AG04449 (cell line): ENCODE measurements around the gene ANKS1B.

Source experiments
- CTCF ChIA-PET: fragments of 350-600 bp; formaldehyde crosslinking; extraction: SDS; loops from one replicate; lab custom pipeline; 2021; ENCODE audit warnings: antibody characterized with exemption; lab: Yijun Ruan, JAX
- POLR2A ChIA-PET: fragments of 400-600, 350-600 bp; formaldehyde crosslinking; extraction: SDS; loops from one replicate; lab custom pipeline; 2020; ENCODE audit warnings: antibody characterized with exemption, inconsistent platforms; lab: Yijun Ruan, JAX
- DNase-seq: peaks from one replicate; pipeline ENCODE4 v3.0.0-alpha.2; 2010; ENCODE audit warnings: low read depth, low spot score
- H3K4me3 ChIP-seq: 2 replicates; pipeline ENCODE4 v1.5.1; 2011; ENCODE audit warnings: low read depth, mild to moderate bottlenecking, control low read depth, low read length
- TF ChIP-seq, protein P1 (sequence below): IDR thresholded peaks from one replicate; pipeline ENCODE4 v1.5.1; 2011; ENCODE audit warnings: mild to moderate bottlenecking, moderate library complexity, low read length, control low read depth, inconsistent platforms; ENCODE audit not compliant: insufficient read depth; ENCODE audit errors: missing control alignments

ANKS1B gene

DNA sequence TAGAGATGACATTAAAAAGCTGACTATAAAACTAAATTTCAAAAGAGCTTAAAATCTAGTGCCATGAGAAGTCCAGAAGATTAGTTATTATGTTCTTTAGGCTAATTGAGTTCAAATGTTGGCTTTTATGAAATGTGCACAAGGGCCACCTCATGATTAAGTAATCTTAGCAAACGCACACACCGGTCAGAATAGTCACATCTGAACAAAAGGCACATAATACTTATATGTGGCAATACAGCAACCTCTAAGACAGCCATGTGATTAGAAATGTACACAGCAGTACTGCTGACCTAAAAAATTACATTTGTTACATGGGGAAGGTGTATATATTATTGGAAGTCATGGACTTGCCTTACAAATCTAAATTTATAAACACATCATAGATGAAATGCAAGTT is 681.9 kb downstream of the ANKS1B start:
- CTCF ChIA-PET, result no interaction called here
- POLR2A ChIA-PET, result no interaction called here
- TF ChIP-seq, protein P1, sequence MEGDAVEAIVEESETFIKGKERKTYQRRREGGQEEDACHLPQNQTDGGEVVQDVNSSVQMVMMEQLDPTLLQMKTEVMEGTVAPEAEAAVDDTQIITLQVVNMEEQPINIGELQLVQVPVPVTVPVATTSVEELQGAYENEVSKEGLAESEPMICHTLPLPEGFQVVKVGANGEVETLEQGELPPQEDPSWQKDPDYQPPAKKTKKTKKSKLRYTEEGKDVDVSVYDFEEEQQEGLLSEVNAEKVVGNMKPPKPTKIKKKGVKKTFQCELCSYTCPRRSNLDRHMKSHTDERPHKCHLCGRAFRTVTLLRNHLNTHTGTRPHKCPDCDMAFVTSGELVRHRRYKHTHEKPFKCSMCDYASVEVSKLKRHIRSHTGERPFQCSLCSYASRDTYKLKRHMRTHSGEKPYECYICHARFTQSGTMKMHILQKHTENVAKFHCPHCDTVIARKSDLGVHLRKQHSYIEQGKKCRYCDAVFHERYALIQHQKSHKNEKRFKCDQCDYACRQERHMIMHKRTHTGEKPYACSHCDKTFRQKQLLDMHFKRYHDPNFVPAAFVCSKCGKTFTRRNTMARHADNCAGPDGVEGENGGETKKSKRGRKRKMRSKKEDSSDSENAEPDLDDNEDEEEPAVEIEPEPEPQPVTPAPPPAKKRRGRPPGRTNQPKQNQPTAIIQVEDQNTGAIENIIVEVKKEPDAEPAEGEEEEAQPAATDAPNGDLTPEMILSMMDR, result no peak
- DNase-seq, result no peak
- no peak overlapping the region for H3K4me3 ChIP-seq

DNA sequence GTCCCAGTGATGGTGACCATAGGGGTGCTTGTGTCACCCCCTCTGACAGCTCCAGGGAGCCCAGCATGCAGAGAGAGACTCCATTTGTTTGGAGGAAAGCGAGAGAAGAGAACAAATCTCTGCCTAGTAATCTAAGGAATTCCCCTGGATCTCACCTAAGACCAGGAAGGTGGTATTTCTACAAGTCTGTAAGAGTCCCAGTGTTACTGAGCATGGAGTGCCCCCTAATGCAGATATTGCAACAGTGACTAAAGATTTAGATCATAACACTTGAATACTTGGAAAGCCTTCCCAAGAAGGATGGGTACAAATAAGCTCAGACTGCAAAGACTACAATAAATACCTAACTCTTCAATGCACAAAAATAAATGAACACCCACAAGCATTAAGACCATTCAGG is 697.6 kb downstream of the ANKS1B start:
- ChIA-PET CTCF (no interaction called here), POLR2A (no interaction called here)
- H3K4me3 ChIP-seq, result no peak overlapping the region
- TF ChIP-seq, protein P1, result no peak
- no peak for DNase-seq

DNA sequence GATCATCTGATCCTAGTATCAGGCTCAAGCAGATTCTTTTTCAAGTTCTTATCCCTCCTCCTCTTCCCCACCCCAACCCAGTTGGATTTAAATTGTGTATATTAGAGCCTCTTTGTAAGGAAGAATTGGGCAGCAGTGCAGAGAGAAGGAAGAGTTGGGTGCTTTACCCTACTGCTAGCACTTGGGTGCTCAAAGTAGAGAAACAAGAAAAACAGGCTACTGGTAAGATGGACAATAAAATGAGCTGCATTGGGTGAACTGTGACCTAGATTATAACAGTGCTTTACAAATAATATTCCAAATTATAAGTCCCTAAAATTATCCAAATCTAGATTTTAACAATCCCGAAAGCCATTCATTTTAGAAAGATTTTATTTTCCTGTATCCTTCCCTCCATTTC is 700.6 kb downstream of the ANKS1B start:
- CTCF ChIA-PET, result no interaction called here
- TF ChIP-seq, protein P1, result no peak

DNA sequence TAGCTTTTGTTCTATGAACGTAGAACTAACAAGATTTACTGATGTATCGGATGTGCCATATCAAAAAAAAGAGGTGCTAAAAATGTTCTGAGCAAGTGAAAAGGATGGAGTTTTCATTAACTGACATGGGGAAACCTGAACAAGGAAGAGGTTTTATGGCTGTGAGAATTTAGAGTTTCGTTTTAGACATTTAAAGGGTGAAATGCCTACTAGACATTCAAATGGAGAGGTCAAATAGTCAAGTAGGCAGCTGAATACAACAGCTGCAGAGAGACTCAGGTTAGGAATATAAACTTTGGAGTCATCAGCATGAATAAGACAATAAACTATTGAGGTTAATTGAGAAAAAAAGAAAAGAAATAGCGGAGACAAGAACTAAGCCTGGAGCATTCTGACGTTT is 702.1 kb downstream of the ANKS1B start:
- POLR2A ChIA-PET, result no interaction called here
- no peak for DNase-seq
- no peak overlapping the region for H3K4me3 ChIP-seq
- TF ChIP-seq, protein P1, result no peak
- CTCF ChIA-PET, result no interaction called here

More for the DNA sequence above, 700.6 kb downstream of the ANKS1B start:
- no peak overlapping the region for H3K4me3 ChIP-seq
- DNase-seq, result no peak
- POLR2A ChIA-PET, result interaction anchor here (0.6 kb wide), 1 partner anchor 15 kb away, joined by 3 read pairs; no protein-coding TSS in a partner anchor

DNA sequence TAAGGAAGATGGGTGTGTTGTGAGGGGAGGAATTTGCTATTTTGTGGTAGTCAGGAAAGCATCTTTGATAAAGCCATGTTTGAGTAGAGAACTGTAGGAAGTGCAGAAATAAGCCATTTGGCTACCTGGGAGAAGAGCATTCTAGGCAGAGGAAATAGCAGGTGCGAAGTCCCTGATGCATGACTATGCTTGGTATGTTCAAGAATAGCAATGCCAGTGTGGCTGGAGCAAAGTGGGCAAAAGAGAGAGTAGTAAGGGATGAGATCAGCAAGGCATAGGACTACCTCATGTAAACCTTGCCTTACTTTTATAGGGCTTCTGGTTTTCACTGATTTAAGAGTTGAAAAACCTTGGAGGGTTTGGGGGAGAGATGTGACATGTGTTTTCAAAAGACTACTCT is 702.6 kb downstream of the ANKS1B start:
- H3K4me3 ChIP-seq, result no peak overlapping the region
- no peak for DNase-seq
- TF ChIP-seq, protein P1, result no peak
- CTCF ChIA-PET, result no interaction called here
- POLR2A ChIA-PET, result no interaction called here

DNA sequence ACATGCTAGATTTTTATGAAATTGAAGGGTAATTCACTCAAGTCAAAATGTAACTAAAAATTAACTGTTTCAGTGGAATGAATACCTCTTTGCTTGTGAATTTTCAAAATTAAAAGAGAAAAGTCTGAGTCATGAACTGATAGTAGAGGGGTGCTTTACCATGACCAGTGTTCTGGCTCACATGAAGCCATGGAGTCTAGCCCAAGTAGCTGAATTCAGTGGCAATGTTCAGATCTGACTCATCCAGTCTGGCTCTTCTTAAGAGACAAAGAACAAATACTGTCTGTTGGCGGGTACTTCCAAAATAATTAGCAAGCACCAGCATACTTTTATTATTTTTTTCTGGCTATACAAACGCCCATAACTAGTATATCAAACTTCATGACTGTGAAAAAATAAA is 703.5 kb downstream of the ANKS1B start:
- CTCF ChIA-PET, result no interaction called here
- POLR2A ChIA-PET, result no interaction called here

More for the DNA sequence above, 703.5 kb downstream of the ANKS1B start:
- TF ChIP-seq, protein P1, result no peak
- DNase-seq, result no peak
- H3K4me3 ChIP-seq, result no peak overlapping the region
